ENCODE results near the gene ZNF610.
A peak's percentile ranks its signal among the peaks of the same experiment; 100 is the strongest.
"Not testable (repeated sequence)": the region's sequence is repeated elsewhere in the genome, so short reads cannot be mapped to it uniquely, and the experiment has no call there.

ZNF610 gene

DNA sequence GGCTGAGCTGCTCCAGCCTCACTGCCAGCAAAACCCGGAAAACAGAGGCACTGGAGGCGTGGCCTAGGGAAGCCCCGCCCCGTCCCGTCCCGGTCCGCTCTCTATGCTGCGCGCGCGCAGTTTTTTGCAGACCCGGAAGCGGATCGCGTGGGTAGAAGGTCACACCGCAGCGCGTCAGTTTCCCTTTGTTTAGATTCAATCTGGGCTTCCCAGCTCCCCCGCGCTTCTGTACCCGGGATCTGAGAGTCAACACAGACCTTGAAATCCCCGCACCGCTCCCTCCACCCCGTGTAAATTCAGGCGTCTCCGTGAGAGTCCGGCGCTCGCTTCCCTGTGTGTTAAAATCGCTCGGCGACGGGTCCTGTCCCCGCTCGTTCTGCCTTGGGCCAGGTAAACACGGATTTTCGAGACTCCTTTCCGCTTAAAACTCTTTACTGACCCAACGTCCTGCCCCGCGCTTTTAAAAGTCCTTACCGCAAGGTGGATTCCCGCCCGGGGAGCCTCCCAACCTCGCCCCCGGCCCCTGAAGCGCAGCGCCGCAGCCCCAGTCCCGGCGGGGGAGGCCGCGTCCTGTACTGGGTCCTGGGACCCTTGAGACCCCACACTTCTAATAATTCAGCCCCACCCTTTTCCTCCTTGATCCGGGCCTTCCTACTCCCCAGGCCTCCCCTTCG is at the start of gene ZNF610:
ZNF610 (plus strand) TSS at position 127 of the 674 bp plus-strand sequence. CDS start 12,930 bp downstream, outside the sequence.
- DNase-seq, result peak; percentile 61

DNA sequence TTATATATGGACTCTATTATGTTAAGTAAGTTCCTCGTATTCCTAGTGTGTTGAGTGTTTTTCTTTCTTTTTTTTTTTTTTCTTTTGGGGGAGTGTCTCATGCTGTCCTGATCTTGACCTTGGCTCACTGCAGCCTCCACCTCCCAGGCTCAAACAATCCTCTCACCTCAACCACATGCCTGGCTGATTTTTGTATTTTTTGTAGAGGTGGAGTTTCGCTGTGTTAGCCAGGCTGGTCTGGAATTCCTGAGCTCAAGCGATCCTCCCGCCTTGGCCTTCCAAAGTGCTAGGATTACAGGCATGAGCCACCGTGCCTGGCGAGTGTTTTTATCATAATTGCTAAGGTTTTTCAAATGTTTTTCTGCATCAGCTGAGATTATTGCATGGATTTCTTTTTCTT is 49.8 kb upstream of the ZNF610 start:
- no peak for DNase-seq

DNA sequence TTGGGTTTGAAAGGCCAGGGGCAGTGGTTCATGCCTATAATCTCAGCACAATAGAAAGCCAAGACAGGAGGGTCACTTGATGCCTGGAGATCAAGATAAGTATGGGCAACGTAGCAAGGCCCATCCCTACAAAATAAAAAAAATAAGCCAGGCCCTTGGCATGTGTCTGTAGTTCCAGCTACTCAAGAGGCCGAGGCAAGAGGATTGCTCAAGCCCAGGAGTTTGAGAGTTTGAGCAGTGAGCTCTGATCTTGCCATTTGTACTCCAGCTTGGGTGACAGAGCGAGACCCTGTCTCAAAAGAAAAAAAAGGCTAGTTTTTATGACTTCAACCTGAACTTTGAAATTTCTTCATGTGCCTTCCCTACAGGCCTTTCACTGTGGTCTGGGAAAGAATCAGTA is 44.3 kb upstream of the ZNF610 start:
- no peak for DNase-seq

DNA sequence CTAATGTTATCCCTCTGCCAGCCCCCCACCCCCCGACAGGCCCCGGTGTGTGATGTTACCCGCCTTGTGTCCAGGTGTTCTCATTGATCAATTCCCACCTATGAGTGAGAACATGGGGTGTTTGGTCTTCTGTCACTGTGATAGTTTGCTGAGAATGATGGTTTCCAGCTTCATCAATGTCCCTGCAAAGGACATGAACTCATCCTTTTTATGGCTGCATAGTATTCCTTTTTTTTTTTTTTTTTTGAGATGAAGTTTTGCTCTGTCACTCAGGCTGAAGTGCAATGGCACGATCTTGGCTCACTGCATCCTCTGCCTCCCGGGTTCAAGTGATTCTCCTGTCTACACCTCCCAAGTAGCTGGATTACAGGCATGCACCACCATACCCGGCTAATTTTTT is 43.1 kb upstream of the ZNF610 start:
- not testable (repeated sequence) for DNase-seq

DNA sequence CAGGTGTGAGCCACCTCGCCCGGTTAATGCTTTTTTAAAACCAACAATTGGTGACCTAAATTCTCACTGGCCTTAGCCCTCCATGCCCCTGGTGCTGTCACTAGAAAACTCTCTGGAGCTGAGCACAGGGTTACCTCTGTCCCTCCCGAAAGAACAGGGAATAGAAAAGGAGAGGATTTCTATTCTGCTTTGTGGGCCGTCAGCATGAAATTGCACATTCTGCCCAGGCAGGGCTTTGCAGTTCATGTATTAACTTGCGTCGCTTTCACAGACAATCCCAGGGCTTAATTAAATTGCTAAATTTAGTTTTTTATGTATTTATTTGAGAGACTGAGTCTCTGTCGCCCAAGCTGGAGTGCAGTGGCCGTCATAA is 39.7 kb upstream of the ZNF610 start:
- no peak for DNase-seq

DNA sequence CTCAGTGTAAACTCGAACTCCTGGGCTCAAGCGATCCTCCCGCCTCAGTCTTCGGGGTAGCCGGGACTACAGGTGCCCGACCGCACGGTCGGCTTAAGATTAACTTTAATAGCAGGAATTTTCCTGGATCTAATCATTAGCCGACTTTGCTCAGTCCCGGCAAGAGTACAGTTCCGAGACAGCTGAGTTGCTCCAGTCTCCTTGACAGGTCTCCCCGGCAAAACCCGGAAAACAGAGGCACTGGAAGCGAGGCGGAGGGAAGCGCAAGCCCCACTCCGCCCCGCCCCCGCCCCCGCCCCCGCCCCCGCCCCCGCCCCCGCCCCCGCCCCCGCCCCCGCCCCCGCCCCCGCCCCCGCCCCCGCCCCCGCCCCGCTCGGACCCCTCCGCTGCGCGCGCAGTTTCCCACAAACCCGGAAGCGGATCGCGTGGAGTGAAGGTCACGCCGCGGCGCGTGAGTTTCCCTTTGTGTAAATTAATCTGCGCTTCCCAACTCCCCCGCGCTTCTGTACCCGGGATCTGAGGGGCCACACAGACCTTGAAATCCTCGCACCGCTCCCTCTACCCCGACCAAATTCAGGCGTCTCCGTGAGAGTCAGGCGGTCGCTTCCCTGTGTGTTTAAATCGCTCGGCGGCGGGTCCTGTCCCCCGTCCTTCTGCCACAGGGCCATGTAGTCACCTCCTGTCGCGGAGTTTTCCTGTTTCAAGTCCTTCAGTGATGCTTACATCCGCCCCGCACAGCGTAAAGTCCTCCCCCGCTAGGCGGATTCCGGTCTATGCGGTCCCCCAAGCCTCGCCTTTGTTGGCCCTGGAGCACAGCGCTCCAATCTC is 39.1 kb upstream of the ZNF610 start, which contains the start of gene ZNF480:
ZNF480 (plus strand) TSS at position 397 of the 828 bp plus-strand sequence. CDS start 3,244 bp downstream, outside the sequence.
- DNase-seq, result peak; percentile 36

DNA sequence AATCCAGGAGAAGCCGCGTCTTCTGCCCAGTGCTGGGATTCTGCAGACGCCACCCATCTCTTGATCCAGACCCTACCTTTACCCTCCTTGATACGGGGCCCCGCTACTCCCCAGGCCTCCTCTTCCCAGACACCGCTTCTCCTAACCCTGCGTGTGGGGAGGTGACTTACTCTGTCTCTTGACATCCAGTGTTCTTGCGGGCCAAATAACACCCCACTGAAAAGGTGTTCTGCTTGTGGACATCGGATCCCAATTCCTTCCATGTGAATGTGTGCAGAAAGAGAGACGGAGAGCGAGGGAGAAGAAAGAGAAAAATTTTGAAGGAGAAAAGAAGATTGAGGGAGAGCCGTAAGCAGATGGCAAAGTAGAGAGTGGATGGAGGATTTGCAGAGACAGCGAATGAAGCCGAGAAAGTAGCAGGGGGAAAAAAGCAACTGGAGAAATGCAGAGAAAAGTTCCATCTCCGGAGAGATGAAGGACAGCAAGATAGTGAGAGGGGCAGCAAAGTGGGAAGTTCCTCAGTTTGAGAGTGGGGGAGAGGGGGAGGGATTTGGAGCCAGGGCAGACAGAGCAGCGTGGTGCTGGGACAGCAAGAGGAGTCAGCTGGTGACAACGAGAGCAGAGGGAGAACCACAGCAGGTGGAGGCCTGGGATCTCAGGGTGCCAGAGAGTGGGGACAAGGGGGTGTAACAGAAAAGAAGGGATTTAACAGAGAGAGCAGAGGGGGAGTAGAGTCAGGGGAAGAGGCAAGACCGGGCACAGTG is 38.3 kb upstream of the ZNF610 start:
- no peak for DNase-seq

DNA sequence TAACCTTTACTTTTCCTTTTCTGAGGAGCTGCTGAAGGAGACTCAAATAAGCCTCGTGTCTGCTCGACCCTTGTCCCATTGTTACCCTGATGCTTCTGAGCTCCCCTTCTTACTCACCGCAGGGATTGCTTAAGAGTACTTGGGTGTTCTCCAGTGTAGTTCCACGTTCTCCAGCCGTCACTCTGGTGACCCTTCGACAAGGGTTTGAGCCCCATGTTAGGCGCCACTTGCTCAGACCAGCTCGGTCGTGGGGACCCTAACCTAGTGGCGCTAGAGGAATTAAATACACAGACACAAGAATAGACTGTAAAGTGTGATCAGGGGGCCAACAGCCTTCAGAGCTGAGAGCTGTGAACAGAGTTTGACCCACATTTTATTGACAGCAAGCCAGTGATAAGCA is 28.8 kb upstream of the ZNF610 start:
- no peak for DNase-seq

DNA sequence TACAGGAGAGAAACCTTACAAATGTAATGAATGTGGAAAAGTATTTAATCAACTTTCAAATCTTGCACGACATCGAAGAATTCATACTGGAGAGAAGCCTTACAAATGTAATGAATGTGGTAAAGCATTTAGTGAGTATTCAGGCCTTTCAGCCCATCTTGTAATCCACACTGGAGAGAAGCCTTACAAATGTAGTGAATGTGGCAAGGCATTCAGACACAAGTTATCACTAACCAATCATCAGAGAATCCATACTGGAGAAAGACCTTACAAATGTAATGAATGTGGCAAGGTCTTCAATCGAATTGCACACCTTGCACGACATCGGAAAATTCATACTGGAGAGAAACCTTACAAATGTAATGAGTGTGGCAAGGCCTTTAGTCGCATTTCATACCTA is 13.6 kb upstream of the ZNF610 start:
- no peak for DNase-seq

DNA sequence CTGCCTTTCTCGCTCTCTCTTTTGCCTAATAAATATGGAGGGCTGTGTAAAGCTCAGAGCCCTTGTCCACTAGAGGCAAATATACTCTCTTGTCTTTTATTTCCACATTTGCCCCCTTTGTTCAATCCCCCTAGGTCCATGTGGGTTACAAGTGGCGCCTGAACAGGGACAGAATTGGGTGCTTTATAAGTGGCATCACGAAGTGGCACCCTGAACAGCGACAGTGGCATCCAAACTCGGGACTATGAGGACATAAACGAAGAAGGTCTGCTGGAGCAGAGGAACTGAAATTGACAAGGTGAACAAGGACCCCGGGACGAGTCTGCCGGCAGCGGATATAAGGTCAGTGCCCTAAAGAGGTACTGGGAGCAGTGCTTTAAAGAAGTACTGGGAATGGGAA is 4.3 kb upstream of the ZNF610 start:
- no peak for DNase-seq

DNA sequence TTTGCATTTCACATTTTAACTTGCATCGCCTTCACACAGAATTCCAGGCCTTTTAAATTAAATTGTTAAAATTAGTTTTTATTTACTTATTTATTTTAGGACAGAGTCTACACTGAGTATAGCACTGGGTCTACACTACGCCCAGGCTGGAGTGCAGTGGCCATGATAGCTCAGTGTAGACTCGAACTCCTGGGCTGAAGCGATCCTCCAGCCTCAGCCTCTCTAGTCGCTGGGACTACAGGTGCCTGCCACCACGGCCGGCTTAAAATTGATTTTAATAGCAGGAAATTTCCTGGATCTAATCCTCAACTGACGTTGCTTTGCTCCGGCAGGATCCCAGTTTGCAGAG is 301 bp upstream of the ZNF610 start:
- DNase-seq, result no peak

DNA sequence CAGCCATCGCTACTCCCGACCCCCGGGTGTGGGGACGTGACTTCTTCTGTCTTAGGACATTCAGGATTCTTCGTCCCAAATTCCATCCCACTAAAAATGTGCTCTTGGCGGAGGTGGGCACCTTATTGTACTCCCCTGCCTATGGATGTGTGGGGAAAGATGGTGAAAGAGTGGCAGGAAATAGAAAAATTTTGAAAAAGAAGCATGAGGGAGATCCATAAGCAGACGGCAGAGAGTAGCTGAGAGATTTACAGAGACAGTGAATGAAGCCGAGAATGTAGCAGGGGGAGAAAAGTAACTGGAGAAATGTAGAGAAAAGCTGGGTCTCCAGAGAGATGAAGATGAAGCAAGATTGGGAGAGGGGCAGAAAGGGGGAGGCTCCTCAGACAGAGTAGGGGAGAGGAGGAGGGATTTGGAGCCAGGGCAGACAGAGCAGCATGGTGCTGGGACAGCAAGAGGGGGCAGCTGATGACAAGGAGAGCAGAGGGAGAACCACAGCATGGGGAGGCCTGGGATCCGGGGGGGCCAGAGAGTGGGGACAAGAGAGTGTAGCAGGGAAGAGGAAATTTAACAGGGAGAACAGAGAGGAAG is 843 bp downstream of the ZNF610 start:
- no peak for DNase-seq

DNA sequence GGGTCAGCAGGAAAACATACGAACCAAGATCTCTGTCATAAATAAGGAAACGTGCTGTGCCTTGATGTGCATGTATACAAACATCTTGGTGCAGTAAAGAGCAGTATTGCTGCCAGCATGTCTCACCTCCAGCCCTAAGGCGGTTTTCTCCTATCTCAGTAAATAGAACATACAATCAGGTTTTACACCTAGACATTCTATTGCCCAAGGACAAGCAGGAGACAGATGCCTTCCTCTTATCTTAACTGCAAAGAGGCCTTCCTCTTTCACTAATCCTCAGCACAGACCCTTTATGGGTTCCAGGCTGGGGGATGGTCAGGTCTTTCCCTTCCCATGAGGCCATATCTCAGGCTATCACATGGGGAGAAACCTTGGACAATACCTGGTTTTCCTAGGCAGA is 3.0 kb downstream of the ZNF610 start:
- DNase-seq, result not testable (repeated sequence)

DNA sequence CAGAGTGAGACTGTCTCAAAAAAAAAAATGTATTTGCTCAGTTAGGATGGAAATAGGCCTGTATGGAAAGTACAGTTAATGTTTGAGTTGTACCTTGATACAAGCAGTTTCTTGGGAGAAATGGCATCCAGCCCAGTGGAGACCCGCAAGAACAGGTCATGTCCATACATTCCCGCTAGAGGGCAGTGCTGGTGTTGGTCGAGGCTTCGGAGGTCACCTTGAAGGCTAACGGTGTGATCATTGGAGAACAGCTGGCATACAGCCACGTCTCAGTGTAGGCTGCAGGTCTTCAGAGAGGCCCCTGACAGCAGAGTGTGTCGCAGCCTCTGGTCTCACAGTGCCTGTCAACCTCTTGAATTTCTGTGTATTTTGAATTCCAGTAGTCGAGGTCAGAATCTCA is 7.5 kb downstream of the ZNF610 start:
- no peak for DNase-seq

DNA sequence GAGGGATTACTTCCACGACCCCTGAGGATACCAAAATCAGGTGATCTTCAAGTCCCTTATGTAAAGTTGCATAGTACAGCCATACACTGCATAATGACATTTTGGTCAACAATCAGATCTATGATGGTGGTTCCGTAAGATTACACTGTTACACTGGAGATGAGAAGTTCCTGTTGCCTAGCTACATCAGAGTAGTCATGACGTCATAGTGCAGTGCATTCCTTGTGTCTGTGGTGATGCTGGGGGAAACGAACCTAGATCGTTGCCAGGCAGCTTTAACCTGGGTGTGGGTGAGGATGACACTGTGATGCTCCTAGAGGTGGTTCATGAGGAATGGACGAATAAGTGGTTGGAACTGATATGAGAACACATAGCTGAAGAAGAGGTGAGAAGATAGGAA is 9.1 kb downstream of the ZNF610 start:
- DNase-seq, result no peak

DNA sequence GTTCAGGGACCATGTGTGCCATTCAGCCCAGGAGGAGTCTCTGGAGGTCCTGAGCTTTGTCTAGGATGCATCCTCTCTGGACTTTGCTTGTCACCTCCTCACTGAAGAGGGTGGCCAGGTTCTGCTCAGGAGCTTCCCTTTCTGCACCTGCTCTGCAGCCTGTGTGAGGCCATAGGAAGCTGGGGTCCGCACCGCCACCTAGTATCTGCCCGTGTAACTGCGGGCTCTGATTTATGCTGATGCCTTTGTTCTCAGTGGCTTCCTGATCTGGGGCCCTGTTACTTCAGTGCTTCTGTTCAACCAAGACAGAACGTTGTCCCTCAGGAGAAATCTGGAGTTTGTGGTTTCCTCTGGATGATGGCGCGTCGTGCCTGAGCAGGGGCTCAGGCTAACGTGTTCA is 15.5 kb downstream of the ZNF610 start:
- no peak for DNase-seq

DNA sequence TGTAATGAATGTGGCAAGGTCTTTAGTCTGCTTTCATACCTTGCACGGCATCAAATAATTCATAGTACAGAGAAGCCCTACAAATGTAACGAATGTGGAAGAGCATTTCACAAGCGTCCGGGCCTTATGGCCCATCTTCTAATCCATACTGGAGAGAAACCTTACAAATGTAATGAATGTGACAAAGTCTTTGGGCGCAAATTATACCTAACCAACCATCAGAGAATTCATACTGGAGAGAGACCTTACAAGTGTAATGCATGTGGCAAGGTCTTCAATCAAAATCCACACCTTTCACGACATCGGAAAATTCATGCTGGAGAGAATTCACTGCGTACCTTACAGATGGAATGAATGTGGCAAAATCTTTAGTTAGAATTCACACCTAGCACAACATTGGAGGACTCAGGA is 30.4 kb downstream of the ZNF610 start:
- DNase-seq, result no peak

DNA sequence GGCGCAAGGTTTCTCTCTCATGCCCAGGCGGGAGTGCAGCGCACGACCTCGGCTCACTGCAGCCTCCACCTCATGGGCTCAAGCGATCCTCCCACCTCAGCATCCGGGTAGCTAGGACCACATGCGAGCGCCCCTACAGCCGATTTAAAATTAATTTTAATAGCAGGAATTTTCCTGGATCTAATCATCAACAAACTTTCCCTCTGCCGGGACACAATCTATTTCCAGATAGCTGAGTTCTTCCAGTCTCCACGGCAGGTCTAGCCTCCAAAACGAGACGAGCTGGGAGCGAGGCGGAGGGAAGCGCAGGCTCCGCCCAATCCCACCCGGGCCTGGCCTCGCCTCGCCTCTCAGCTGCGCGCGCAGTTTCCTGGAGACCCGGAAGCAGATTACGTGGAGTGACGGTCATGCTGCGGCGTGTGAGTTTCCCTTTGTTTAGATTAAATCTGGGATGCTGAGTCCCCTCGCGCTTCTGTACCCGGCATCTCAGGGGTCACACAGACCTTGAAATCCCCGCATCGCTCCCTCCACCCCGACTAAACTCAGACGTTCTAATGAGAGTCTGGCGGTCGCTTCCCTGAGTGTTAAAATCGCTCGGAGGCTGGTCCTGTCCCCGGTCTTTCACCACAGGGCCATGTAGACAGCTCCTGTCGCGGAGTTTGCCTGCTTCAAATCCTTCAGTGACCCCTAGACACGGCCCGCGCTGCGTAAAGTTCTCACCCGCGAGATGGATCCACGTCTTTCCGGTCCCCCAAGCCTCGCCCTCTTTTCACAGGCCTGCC is 33.7 kb downstream of the ZNF610 start, which contains the start of gene ZNF880:
ZNF880 (plus strand) TSS at position 365 of the 782 bp plus-strand sequence; CDS start at position 408, 43 bp downstream.
- DNase-seq, result peak; percentile 12

DNA sequence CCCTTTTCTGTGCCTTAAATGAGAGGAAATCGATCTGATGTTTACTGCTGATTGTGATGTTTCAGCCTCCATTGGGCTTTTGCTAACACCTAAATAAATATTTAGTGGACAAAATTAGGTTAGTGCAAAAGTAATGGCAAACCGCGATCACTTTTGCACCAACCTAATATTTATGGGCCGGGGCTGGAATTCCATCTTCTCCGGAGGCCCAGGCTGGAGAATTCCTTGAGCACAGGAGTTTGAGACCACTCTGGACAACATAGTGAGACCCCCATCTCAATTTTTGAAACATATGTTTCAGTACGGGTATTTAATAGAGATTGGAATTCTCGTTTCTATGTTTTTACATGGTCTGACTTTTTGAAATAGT is 34.3 kb downstream of the ZNF610 start:
- DNase-seq, result no peak

DNA sequence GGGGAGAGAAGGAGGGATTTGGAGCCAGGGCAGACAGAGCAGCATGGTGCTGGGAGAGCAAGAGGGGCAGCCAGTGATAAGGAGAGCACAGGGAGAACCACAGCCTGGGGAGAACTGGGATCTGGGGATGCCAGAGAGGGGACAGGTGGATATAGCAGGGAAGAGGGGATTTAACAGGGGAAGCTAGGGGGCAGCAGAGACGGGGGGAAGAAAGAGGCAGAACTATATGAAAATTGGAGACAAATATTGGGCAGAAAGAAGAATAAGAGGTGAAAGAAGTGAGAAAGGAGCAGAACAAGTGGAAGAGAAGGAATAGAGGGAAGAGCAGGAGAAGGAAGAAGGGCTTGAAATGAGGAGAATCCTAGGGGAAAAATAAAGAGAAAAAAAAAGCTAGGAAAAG is 55.1 kb downstream of the ZNF610 start:
- DNase-seq, result no peak

DNA sequence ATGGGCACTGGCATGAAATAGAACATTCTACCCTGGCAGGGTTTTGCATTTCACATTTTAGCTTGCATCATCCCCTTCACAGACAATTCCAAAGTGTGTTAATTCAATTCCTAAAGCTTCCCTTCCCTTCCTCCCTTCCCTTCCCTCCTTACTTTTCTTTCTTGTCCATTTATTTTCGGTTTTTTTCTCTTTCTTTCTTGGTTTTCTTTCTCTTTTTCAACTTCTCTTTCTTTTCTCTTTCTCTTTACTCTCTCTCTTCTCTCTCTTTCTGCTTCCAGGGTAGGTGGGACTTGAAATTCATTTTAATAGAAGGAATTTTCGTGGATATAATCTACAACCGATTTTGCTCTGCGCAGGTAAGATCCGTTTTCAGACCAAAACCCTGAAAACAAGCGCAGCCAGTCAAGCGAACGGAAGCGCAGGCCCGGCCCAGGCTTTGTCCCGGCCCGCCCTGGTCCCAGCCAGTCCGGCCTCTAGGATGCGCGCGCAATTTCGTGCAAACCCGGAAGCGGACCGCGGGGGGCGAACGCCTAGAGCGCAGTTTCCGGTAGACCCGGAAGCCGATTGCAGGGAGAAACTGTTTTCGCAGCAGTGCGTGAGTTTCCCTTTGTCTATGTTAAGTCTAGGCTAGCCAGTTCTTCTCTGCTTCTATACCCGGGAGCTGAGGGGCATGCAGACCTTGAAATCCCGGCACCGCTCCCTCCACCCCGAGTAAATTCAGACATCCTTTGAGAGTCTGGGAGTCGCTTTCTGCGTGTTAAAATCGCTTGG is 61.5 kb downstream of the ZNF610 start, which contains the start of gene ZNF528:
ZNF528 (plus strand) TSS at position 540 of the 771 bp plus-strand sequence. CDS start 4,165 bp downstream, outside the sequence.
- peak; percentile 73 for DNase-seq
